ENCODE results near the gene ARFGAP2. TPM values are rescaled to one million over a fixed set of nuclear protein-coding genes. Genes with fewer than 3 reads are reported as not detected.

Gene ARFGAP2
- total and polyA plus RNA-seq, 2 donors (not counting 3 experiments of a cell fraction or from before 2014, with no cell fraction given), result 78.9 to 108 TPM

GRCh38 chr11:47172740-47173336 lies 3.8 kb downstream of the ARFGAP2 start:
- Histone ChIP-seq H3K36me3 (ENCODE audit: control insufficient read depth in 2 of 2, extremely low read depth in 1 of 2, insufficient read depth in 2 of 2, low read length in 2 of 2) (peaks cover 11 to 42% of the 10 kb centered on the region in 2 experiments), H3K4me2 (ENCODE audit: insufficient read depth, low read length) (no peak overlapping the region), H3K9me3 (replicated peaks; ENCODE audit: control insufficient read depth, insufficient read depth, low read length) (no peaks in the 10 kb centered on the region), H3K79me2 (ENCODE audit: control insufficient read depth, insufficient read depth, low read length) (peaks cover 54% of the 10 kb centered on the region), H3K27ac (ENCODE audit: insufficient read depth, low read depth, low read length) (no peak overlapping the region), H3K9ac (replicated peaks; ENCODE audit: extremely low read depth, insufficient read depth, low read length) (no peak overlapping the region), H3K4me3 (replicated peaks in 1 of 3; ENCODE audit: insufficient read depth in 1 of 3, low read depth in 1 of 3, low read length in 3 of 3) (no peak overlapping the region), H3K27me3 (ENCODE audit: control insufficient read depth in 2 of 2, insufficient read depth in 2 of 2, low read length in 2 of 2) (no peaks in the 10 kb centered on the region), H4K20me1 (replicated peaks; ENCODE audit: control insufficient read depth, extremely low read depth, insufficient read depth, low read length) (no peaks in the 10 kb centered on the region), H3K4me1 (ENCODE audit: control insufficient read depth, extremely low read depth, insufficient read depth, low read length) (peaks cover 13% of the 10 kb centered on the region), H2AFZ (ENCODE audit: low read depth, low read length) (no peak overlapping the region), H3K9me1 (replicated peaks; ENCODE audit: control insufficient read depth, extremely low read depth, insufficient read depth, low read length) (no peaks in the 10 kb centered on the region)
- no TSS peak for BruUV-seq (replicated peaks)
- CTCF ChIA-PET, result interaction anchor here (0.8 to 2.5 kb wide), 5 partner anchors 10 to 182 kb away, joined by 3 to 11 read pairs (median 6); no protein-coding TSS in a partner anchor
- intact Hi-C loops (cut with micrococcal nuclease), result no loop called here
- no peak for DNase-seq (ENCODE audit: low read depth, low spot score)
- no peak for FAIRE-seq
- TF ChIP-seq MAX (IDR thresholded peaks at IDR 0.05; ENCODE audit: insufficient read depth, insufficient read length) (no peak), EZH2 (IDR thresholded peaks at IDR 0.05; ENCODE audit: borderline replicate concordance, low read depth, low read length, severe bottlenecking) (no peak), JUN (IDR thresholded peaks at IDR 0.05; ENCODE audit: borderline replicate concordance, insufficient read depth, insufficient read length, low read depth) (no peak), MYC (IDR thresholded peaks at IDR 0.05; ENCODE audit: low read depth, low read length) (no peak), GATA2 (IDR thresholded peaks at IDR 0.05; ENCODE audit: insufficient read depth, insufficient read length, low read depth, low read length) (no peak), FOS (IDR thresholded peaks at IDR 0.05; ENCODE audit: borderline replicate concordance, insufficient read depth, low read length) (no peak), CTCF (IDR thresholded peaks at IDR 0.05; ENCODE audit: extremely low read depth in 1 of 2, insufficient read depth in 1 of 2, low read depth in 1 of 2, low read length in 2 of 2) (no peak), POLR2A (IDR thresholded peaks at IDR 0.05; ENCODE audit: low read depth, low read length) (no peak), POLR2AphosphoS5 (IDR thresholded peaks at IDR 0.05; ENCODE audit: insufficient read depth, low read depth, low read length) (no peak)
- dilution Hi-C loops (cut with MboI; ENCODE audit: extremely low pct_ligation_motif_present, low sequenced_read_pairs), result no loop called here
- POLR2A ChIA-PET, result no interaction called here
